BE2C (cell line): ENCODE results near the gene PRDM8.

Source experiments
- DNase-seq: peaks from one replicate; pipeline ENCODE4 v3.0.0-alpha.2; 2020
- H3K27me3 ChIP-seq: fragments of 250-450 bp; sonication (Bioruptor Pico); 2 replicates; pipeline ENCODE4 v1.5.1; 2020; ENCODE audit warnings: mild to moderate bottlenecking
- H3K36me3 ChIP-seq: fragments of 250-450 bp; sonication (Bioruptor Pico); 2 replicates; pipeline ENCODE4 v1.5.1; 2020; ENCODE audit warnings: mild to moderate bottlenecking
- H3K4me1 ChIP-seq: fragments of 250-450 bp; sonication (Bioruptor Pico); 2 replicates; pipeline ENCODE4 v1.5.1; 2020
- H3K4me3 ChIP-seq: 2 replicates; pipeline ENCODE4 v1.5.1; 2011; ENCODE audit warnings: low read depth, low read length
- H3K9me3 ChIP-seq: fragments of 250-450 bp; sonication (Bioruptor Pico); 2 replicates; pipeline ENCODE4 v1.5.1; 2020
- CTCF ChIP-seq: IDR thresholded peaks from 2 replicates; pipeline ENCODE4 v1.5.1; 2012; ENCODE audit warnings: mild to moderate bottlenecking, low read depth, low read length

The PRDM8 gene

GRCh38 chr4:80155316-80155982 is 41.9 kb upstream of the PRDM8 start:
- DNase-seq: no peak
- TF ChIP-seq CTCF: no peak
- H3K9me3 ChIP-seq: no peaks in the 10 kb centered on the region

GRCh38 chr4:80156410-80156809 is 40.9 kb upstream of the PRDM8 start:
- Histone ChIP-seq H3K9me3 (no peaks in the 10 kb centered on the region), H3K27me3 (no peaks in the 10 kb centered on the region), H3K4me3 (no peak overlapping the region), H3K4me1 (peaks cover 3% of the 10 kb centered on the region; the same call in 1 of the 2 replicates), H3K36me3 (no peaks in the 10 kb centered on the region)
- no peak for TF ChIP-seq CTCF
- no peak for DNase-seq

More at GRCh38 chr4:80155316-80155982, 41.9 kb upstream of the PRDM8 start:
- Histone ChIP-seq H3K4me1 (peaks cover 3% of the 10 kb centered on the region; the same call in 1 of the 2 replicates), H3K36me3 (no peaks in the 10 kb centered on the region), H3K27me3 (no peaks in the 10 kb centered on the region), H3K4me3 (no peak overlapping the region)

GRCh38 chr4:80161413-80162058 is 35.8 kb upstream of the PRDM8 start:
- DNase-seq: no peak
- H3K4me3 ChIP-seq: no peak overlapping the region
- H3K4me1 ChIP-seq: no peaks in the 10 kb centered on the region
- no peaks in the 10 kb centered on the region for H3K36me3 ChIP-seq
- no peaks in the 10 kb centered on the region for H3K27me3 ChIP-seq
- no peak for TF ChIP-seq CTCF
- no peaks in the 10 kb centered on the region for H3K9me3 ChIP-seq

- TF ChIP-seq CTCF: no peak
- Histone ChIP-seq H3K4me1 (no peaks in the 10 kb centered on the region), H3K27me3 (no peaks in the 10 kb centered on the region), H3K36me3 (no peaks in the 10 kb centered on the region), H3K9me3 (no peaks in the 10 kb centered on the region), H3K4me3 (no peak overlapping the region)
- no peak for DNase-seq
These were observed 34.9 kb upstream of the PRDM8 start for GRCh38 chr4:80162418-80162817.

GRCh38 chr4:80165855-80166254 is 31.4 kb upstream of the PRDM8 start:
- no peaks in the 10 kb centered on the region for H3K4me1 ChIP-seq
- no peak overlapping the region for H3K4me3 ChIP-seq
- H3K27me3 ChIP-seq: no peaks in the 10 kb centered on the region
- H3K36me3 ChIP-seq: no peaks in the 10 kb centered on the region
- no peaks in the 10 kb centered on the region for H3K9me3 ChIP-seq
- no peak for TF ChIP-seq CTCF
- no peak for DNase-seq

GRCh38 chr4:80171251-80171650 is 26.1 kb upstream of the PRDM8 start:
- Histone ChIP-seq H3K9me3 (no peaks in the 10 kb centered on the region), H3K4me3 (no peak overlapping the region), H3K36me3 (no peaks in the 10 kb centered on the region), H3K27me3 (no peaks in the 10 kb centered on the region), H3K4me1 (no peaks in the 10 kb centered on the region)
- no peak for TF ChIP-seq CTCF
- DNase-seq: no peak
